IPS DF 6.9 (cell line): ENCODE measurements around the gene ITPK1.

Experiments
- DNase-seq: peaks from one replicate; pipeline ENCODE4 v3.0.0-alpha.2; 2013; ENCODE audit warnings: low read depth, low spot score
- H3K27ac ChIP-seq: one replicate; pipeline ENCODE4 v1.5.1; 2013; ENCODE audit warnings: low read length, control low read depth
- H3K27me3 ChIP-seq: 2 replicates; pipeline ENCODE4 v1.6.1; 2013; ENCODE audit warnings: mild to moderate bottlenecking, low read length; ENCODE audit not compliant: control insufficient read depth, insufficient read depth
- H3K36me3 ChIP-seq: 2 replicates; pipeline ENCODE4 v1.6.1; 2013; ENCODE audit warnings: low read length; ENCODE audit not compliant: control insufficient read depth, insufficient read depth
- H3K4me1 ChIP-seq: 2 replicates; pipeline ENCODE4 v1.6.1; 2013; ENCODE audit warnings: low read length; ENCODE audit not compliant: control insufficient read depth, insufficient read depth
- H3K4me3 ChIP-seq: 2 replicates; pipeline ENCODE4 v1.5.1; 2013; ENCODE audit warnings: mild to moderate bottlenecking, low read length
- H3K9me3 ChIP-seq: 2 replicates; pipeline ENCODE4 v1.6.1; 2013; ENCODE audit warnings: low read length, inconsistent platforms; ENCODE audit not compliant: control insufficient read depth, insufficient read depth
- WGBS: extraction: QIAGEN DNeasy Blood & Tissue Kit; methylation state at CpG from one replicate; pipeline ENCODE4 v1.1.7; 2013; ENCODE audit warnings: mixed read lengths, missing lambda C conversion rate; ENCODE audit not compliant: insufficient read length, insufficient coverage; 5-methylcytosine and 5-hydroxymethylcytosine counted together

Gene ITPK1

GRCh38 chr14:93035917-93036651, 79.6 kb downstream of the ITPK1 start:
- H3K36me3 ChIP-seq: no peaks in the 10 kb centered on the region; the same call in 1 of the 2 replicates
- peaks cover 22% of the 10 kb centered on the region for H3K4me1 ChIP-seq
- H3K9me3 ChIP-seq: no peaks in the 10 kb centered on the region
- no CpG with 5 or more reads among the region's 22 CpGs for WGBS
- no peaks in the 10 kb centered on the region for H3K27me3 ChIP-seq
- no peak for DNase-seq
- H3K4me3 ChIP-seq: no peak overlapping the region
- no peak overlapping the region for H3K27ac ChIP-seq

- no peak overlapping the region for H3K27ac ChIP-seq
These were observed 80.2 kb downstream of the ITPK1 start for GRCh38 chr14:93035585-93035916.

GRCh38 chr14:93034671-93034994, 81.1 kb downstream of the ITPK1 start:
- WGBS: no CpG with 5 or more reads among the region's 5 CpGs
- Histone ChIP-seq H3K4me3 (no peak overlapping the region), H3K4me1 (peaks cover 13% of the 10 kb centered on the region), H3K9me3 (no peaks in the 10 kb centered on the region), H3K27me3 (no peaks in the 10 kb centered on the region), H3K27ac (no peak overlapping the region), H3K36me3 (no peaks in the 10 kb centered on the region; the same call in 1 of the 2 replicates)
- no peak for DNase-seq

More at GRCh38 chr14:93035585-93035916, 80.2 kb downstream of the ITPK1 start:
- Histone ChIP-seq H3K9me3 (no peaks in the 10 kb centered on the region), H3K4me3 (no peak overlapping the region), H3K4me1 (peaks cover 18% of the 10 kb centered on the region), H3K36me3 (no peaks in the 10 kb centered on the region; the same call in 1 of the 2 replicates), H3K27me3 (no peaks in the 10 kb centered on the region)
- no CpG with 5 or more reads among the region's 5 CpGs for WGBS
- DNase-seq: no peak

- DNase-seq: no peak
- Histone ChIP-seq H3K27ac (no peak overlapping the region), H3K36me3 (no peaks in the 10 kb centered on the region; the same call in 1 of the 2 replicates), H3K4me3 (no peak overlapping the region), H3K27me3 (no peaks in the 10 kb centered on the region), H3K9me3 (no peaks in the 10 kb centered on the region), H3K4me1 (peaks cover 13% of the 10 kb centered on the region)
- WGBS: no CpG with 5 or more reads among the region's 7 CpGs
These were observed 81.6 kb downstream of the ITPK1 start for GRCh38 chr14:93033983-93034670.

- WGBS: no CpG with 5 or more reads among the region's 6 CpGs
- Histone ChIP-seq H3K4me3 (no peak overlapping the region), H3K27ac (no peak overlapping the region), H3K27me3 (no peaks in the 10 kb centered on the region), H3K9me3 (no peaks in the 10 kb centered on the region), H3K36me3 (no peaks in the 10 kb centered on the region; the same call in 1 of the 2 replicates), H3K4me1 (peaks cover 13% of the 10 kb centered on the region)
- no peak for DNase-seq
These were observed 82.4 kb downstream of the ITPK1 start for GRCh38 chr14:93033084-93033982.

- H3K4me1 ChIP-seq: peaks cover 12% of the 10 kb centered on the region
- WGBS: no CpG with 5 or more reads among the region's 11 CpGs
- no peak for DNase-seq
These were observed 83.2 kb downstream of the ITPK1 start for GRCh38 chr14:93032421-93032936.

GRCh38 chr14:93031505-93032315, 84.0 kb downstream of the ITPK1 start:
- no CpG with 5 or more reads among the region's 15 CpGs for WGBS
- Histone ChIP-seq H3K4me1 (peaks cover 10% of the 10 kb centered on the region), H3K4me3 (no peak overlapping the region), H3K36me3 (no peaks in the 10 kb centered on the region; the same call in 1 of the 2 replicates), H3K27me3 (no peaks in the 10 kb centered on the region), H3K9me3 (no peaks in the 10 kb centered on the region), H3K27ac (no peak overlapping the region)
- DNase-seq: no peak

More at GRCh38 chr14:93032421-93032936, 83.2 kb downstream of the ITPK1 start:
- no peak overlapping the region for H3K4me3 ChIP-seq
- H3K36me3 ChIP-seq: no peaks in the 10 kb centered on the region; the same call in 1 of the 2 replicates
- no peaks in the 10 kb centered on the region for H3K27me3 ChIP-seq
- no peaks in the 10 kb centered on the region for H3K9me3 ChIP-seq
- H3K27ac ChIP-seq: no peak overlapping the region

- peaks cover 10% of the 10 kb centered on the region for H3K4me1 ChIP-seq
- no peak for DNase-seq
- no peaks in the 10 kb centered on the region for H3K27me3 ChIP-seq
- H3K9me3 ChIP-seq: no peaks in the 10 kb centered on the region
- H3K4me3 ChIP-seq: no peak overlapping the region
- H3K27ac ChIP-seq: no peak overlapping the region
- no CpG with 5 or more reads among the region's 10 CpGs for WGBS
- H3K36me3 ChIP-seq: no peaks in the 10 kb centered on the region; the same call in 1 of the 2 replicates
These were observed 85.0 kb downstream of the ITPK1 start for GRCh38 chr14:93030761-93031160.

- H3K9me3 ChIP-seq: no peaks in the 10 kb centered on the region
- WGBS: no CpG with 5 or more reads among the region's 8 CpGs
These were observed 85.7 kb downstream of the ITPK1 start for GRCh38 chr14:93029911-93030508.

More at GRCh38 chr14:93029911-93030508, 85.7 kb downstream of the ITPK1 start:
- no peak for DNase-seq
- peaks cover 10% of the 10 kb centered on the region for H3K4me1 ChIP-seq
- no peaks in the 10 kb centered on the region for H3K36me3 ChIP-seq
- no peak overlapping the region for H3K4me3 ChIP-seq
- H3K27ac ChIP-seq: no peak overlapping the region
- H3K27me3 ChIP-seq: no peaks in the 10 kb centered on the region
